Left cardiac atrium (tissue), 4 donors: ENCODE measurements around the gene IQCK. TPM values are rescaled to one million over a fixed set of nuclear protein-coding genes. Genes with fewer than 3 reads are reported as not detected.
"Not testable (repeated sequence)": the region's sequence is repeated elsewhere in the genome, so short reads cannot be mapped to it uniquely, and the experiment has no call there.

Experiments used
- ATAC-seq, 2 donors: fragments of 200-7000 bp; cut with Tn5 transposase; one replicate each; pipeline ENCODE4 v1.9.1; 2020; ENCODE audit warnings: mild to moderate bottlenecking in 2 of 2, moderate library complexity in 2 of 2
- DNase-seq: peaks from one replicate; pipeline ENCODE4 v3.0.0-alpha.2; 2020
- intact Hi-C, 2 donors: fragments of 100-400 bp; cut with DNase I; formaldehyde crosslinking; loops; one replicate each; pipeline versions ENCODE4 v1.14.1 to v1.15.1; 2022 to 2023
- total RNA-seq, 2 donors: library from RNA; stranded (reverse); fragmentation: NEBNext Ultra II Directional; extraction: Animal tissue kit (Norgen Biotek cat#: 25700); gene quantifications; one replicate each; pipeline ENCODE4 v1.2.1, GENCODE V29; 2021
- donor health status: DM: no; HTN: yes; CAD: no.
- donor health status: DM: no; HTN: yes; CAD: no; lungs with severe emphysema.
- donor health status: DM: yes; HTN: yes; CAD: no.
- donor health status: Dilated cardiomyopathy.

IQCK gene
- total RNA-seq, 2 donors from 2014 or later: 4.3 to 6.6 TPM

- intact Hi-C loops: loop anchor here in 1 of 2 donors (10.0 kb wide), 1 partner anchor 173 kb away; the partner anchor contains the start of gene GPRC5B
- ATAC-seq (no peak), DNase-seq (no peak)
Measured at GRCh38 chr16:19711643-19712042, 6.4 kb upstream of the IQCK start.

- intact Hi-C loops: loop anchor here in 1 of 2 donors (10.0 kb wide), 1 partner anchor 172 kb away; the partner anchor contains the start of gene GPRC5B
- DNase-seq (no peak), ATAC-seq (no peak)
Measured at GRCh38 chr16:19712418-19713058, 5.5 kb upstream of the IQCK start.

- DNase-seq: no peak
- intact Hi-C loops: loop anchor here in 1 of 2 donors (10.0 kb wide), 1 partner anchor 171 kb away; the partner anchor contains the start of gene GPRC5B
- no peak for ATAC-seq
Measured at GRCh38 chr16:19713697-19714096, 4.4 kb upstream of the IQCK start.

GRCh38 chr16:19715566-19715965 is 2.5 kb upstream of the IQCK start:
- ATAC-seq (no peak), DNase-seq (no peak)
- intact Hi-C loops: loop anchor here in 1 of 2 donors (10.0 kb wide), 1 partner anchor 169 kb away; the partner anchor contains the start of gene GPRC5B

GRCh38 chr16:19716183-19716582 is 1.9 kb upstream of the IQCK start:
- intact Hi-C loops: loop anchor here in 1 of 2 donors (10.0 kb wide), 1 partner anchor 169 kb away; the partner anchor contains the start of gene GPRC5B
- DNase-seq (no peak), ATAC-seq (no peak)

- not testable (repeated sequence) for DNase-seq, ATAC-seq
- intact Hi-C loops: loop anchor here in 1 of 2 donors (10.0 kb wide), 1 partner anchor 168 kb away; the partner anchor contains the start of gene GPRC5B
Measured at GRCh38 chr16:19716728-19717127, 1.3 kb upstream of the IQCK start.

- ATAC-seq (no peak), DNase-seq (no peak)
- intact Hi-C loops: loop anchor here in 1 of 2 donors (10.0 kb wide), 1 partner anchor 167 kb away; the partner anchor contains the start of gene GPRC5B
Measured at GRCh38 chr16:19717314-19717713, 757 bp upstream of the IQCK start.

GRCh38 chr16:19718624-19718965 is 524 bp downstream of the IQCK start:
- no peak for ATAC-seq
- DNase-seq: no peak
- intact Hi-C loops: loop anchor here (2.0 to 10.0 kb wide), 2 partner anchors 166 kb away; partner anchors contain the start of gene GPRC5B (in 2 of the 2)

- intact Hi-C loops: no loop called here
- no peak for DNase-seq
Measured at GRCh38 chr16:19722269-19722952, 4.3 kb downstream of the IQCK start.

GRCh38 chr16:19722981-19723380 is 4.9 kb downstream of the IQCK start:
- intact Hi-C loops: no loop called here
- ATAC-seq (no peak), DNase-seq (no peak)

More at GRCh38 chr16:19722269-19722952, 4.3 kb downstream of the IQCK start:
- no peak for ATAC-seq

- intact Hi-C loops: no loop called here
- ATAC-seq (no peak), DNase-seq (no peak)
Measured at GRCh38 chr16:19728636-19728965, 10.5 kb downstream of the IQCK start.

- intact Hi-C loops: no loop called here
- ATAC-seq (no peak), DNase-seq (no peak)
Measured at GRCh38 chr16:19733551-19733950, 15.5 kb downstream of the IQCK start.

GRCh38 chr16:19735074-19735867 is 17.2 kb downstream of the IQCK start:
- ATAC-seq: no peak
- DNase-seq: peak; percentile 38
- intact Hi-C loops: no loop called here

GRCh38 chr16:19737306-19738038 is 19.4 kb downstream of the IQCK start:
- intact Hi-C loops: no loop called here
- no peak for DNase-seq
- no peak for ATAC-seq

- no peak for DNase-seq
- intact Hi-C loops: no loop called here
- ATAC-seq: no peak
Measured at GRCh38 chr16:19741354-19741753, 23.3 kb downstream of the IQCK start.

GRCh38 chr16:19743816-19744159 is 25.7 kb downstream of the IQCK start:
- intact Hi-C loops: no loop called here
- ATAC-seq: no peak
- DNase-seq: no peak

- ATAC-seq: no peak
- intact Hi-C loops: no loop called here
- no peak for DNase-seq
Measured at GRCh38 chr16:19744670-19745069, 26.6 kb downstream of the IQCK start.

GRCh38 chr16:19745286-19746010 is 27.4 kb downstream of the IQCK start:
- no peak for DNase-seq
- intact Hi-C loops: no loop called here
- ATAC-seq: no peak
